ENCODE measurements around the gene USP11. TPM values are rescaled to one million over a fixed set of nuclear protein-coding genes. Genes with fewer than 3 reads are reported as not detected.

USP11 gene
- total RNA-seq (2021): 150 and 153 TPM in 2 replicates
- long read RNA-seq, transcript USP11-204 (21 exons, 3,515 nt): major isoform, 1,215 of 1,651 reads
- long read RNA-seq, partial matches to known transcripts: 101 of 1,651 reads
- long read RNA-seq, other reads (novel, unspliced or antisense): 335 of 1,651 reads

DNA sequence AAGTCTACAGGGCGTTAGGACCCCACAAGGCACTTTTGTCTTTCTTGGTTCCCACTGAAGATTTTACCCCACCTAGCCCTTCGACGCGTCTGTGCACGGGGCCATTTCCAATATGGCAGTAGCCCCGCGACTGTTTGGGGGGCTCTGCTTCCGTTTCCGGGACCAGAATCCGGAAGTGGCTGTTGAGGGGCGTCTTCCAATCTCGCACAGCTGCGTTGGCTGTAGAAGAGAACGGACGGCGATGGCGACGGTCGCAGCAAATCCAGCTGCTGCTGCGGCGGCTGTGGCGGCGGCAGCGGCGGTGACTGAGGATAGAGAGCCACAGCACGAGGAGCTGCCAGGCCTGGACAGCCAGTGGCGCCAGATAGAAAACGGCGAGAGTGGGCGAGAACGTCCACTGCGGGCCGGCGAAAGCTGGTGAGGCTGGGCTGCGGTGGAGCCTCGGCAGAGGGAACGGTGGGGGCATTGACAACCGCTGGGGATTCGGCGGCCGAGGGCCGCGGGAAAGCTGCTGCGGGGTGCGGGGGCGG lies at the start of gene USP11:
Gene USP11 (plus strand): TSS at position 207 of the 530 bp plus-strand sequence. CDS start 35 bp downstream, at position 242.
- peaks cover 2% of the 10 kb centered on the region for H4K20me1 ChIP-seq (ENCODE audit: control insufficient read depth, insufficient read depth, insufficient read length)
- peak within 1 kb of the TSS; percentile 99 for H2BK120ac ChIP-seq (ENCODE audit: low read depth, low read length, poor library complexity, severe bottlenecking)
- peak within 1 kb of the TSS; percentile 93 for H3K27ac ChIP-seq (ENCODE audit: insufficient read length, low read depth, low read length)
- H3K4ac ChIP-seq (ENCODE audit: low read depth, low read length): peak within 1 kb of the TSS; percentile 62
- peak within 1 kb of the TSS; percentile 98 to 100 for H3K4me3 Mint-ChIP-seq
- peaks cover 5% of the 10 kb centered on the region for H3K23me2 ChIP-seq (ENCODE audit: insufficient read length, low read depth, low read length, poor library complexity, severe bottlenecking)
- peaks cover 3% of the 10 kb centered on the region; the same call in 1 of the 2 replicates for H3K27me3 Mint-ChIP-seq (ENCODE audit: low read depth)
- H3K9me3 Mint-ChIP-seq: no peaks in the 10 kb centered on the region; a peak in 1 of 5 replicates
- H3K79me1 ChIP-seq (ENCODE audit: insufficient read depth, low read depth, low read length, poor library complexity, severe bottlenecking): peaks cover 2% of the 10 kb centered on the region
- peaks cover 5 to 24% of the 10 kb centered on the region in 2 experiments for H3K4me1 Mint-ChIP-seq
- peak within 1 kb of the TSS; percentile 52 for H3K4me2 ChIP-seq (ENCODE audit: insufficient read depth, insufficient read length, low read length)
- H2BK5ac ChIP-seq (ENCODE audit: insufficient read length, low read length): peak within 1 kb of the TSS; percentile 98
- peak within 1 kb of the TSS; percentile 42 for H4K91ac ChIP-seq (ENCODE audit: insufficient read length, low read depth, low read length)
- H3K4me1 ChIP-seq (ENCODE audit: insufficient read depth, low read length): 0 out of 2 replicates have a peak, but pooled peaks cover 2% of the 10 kb centered on the region
- no peaks in the 10 kb centered on the region for H3K27me3 ChIP-seq (ENCODE audit: insufficient read depth, low read length)
- H4K8ac ChIP-seq (replicated peaks; ENCODE audit: insufficient read length, low read depth, low read length): peak within 1 kb of the TSS; percentile 57
- H3K18ac ChIP-seq (ENCODE audit: insufficient read length, low read depth, low read length): peak within 1 kb of the TSS; percentile 99
- H3T11ph ChIP-seq (ENCODE audit: low read length): peak within 1 kb of the TSS; percentile 80
- H2AFZ ChIP-seq (ENCODE audit: low read length): no peak within 1 kb of the TSS
- H3K23ac ChIP-seq (ENCODE audit: insufficient read length, low read depth, low read length): no peak within 1 kb of the TSS
- peak within 1 kb of the TSS; percentile 100 for H3K27ac Mint-ChIP-seq
- no CpG with 5 or more reads among the region's 46 CpGs for WGBS (ENCODE audit: extremely low coverage, insufficient read length, low lambda C conversion rate)
- H2BK15ac ChIP-seq (ENCODE audit: low read depth, low read length): no peak within 1 kb of the TSS
- DNase-seq: peak; percentile 79
- peak within 1 kb of the TSS; percentile 83 for H2AK5ac ChIP-seq (ENCODE audit: insufficient read length, low read length)
- H3K56ac ChIP-seq (ENCODE audit: insufficient read length, low read depth, low read length): peak within 1 kb of the TSS; percentile 69
- H3K36me3 Mint-ChIP-seq (ENCODE audit: insufficient read depth in 1 of 3, low read depth in 3 of 3): peaks cover 11 to 27% (median 16%) of the 10 kb centered on the region in 3 experiments; a peak in 6 of 7 replicates
- peak within 1 kb of the TSS; percentile 96 for H3K9ac ChIP-seq (ENCODE audit: extremely low read depth, insufficient read length, low read length)
- H3K14ac ChIP-seq (ENCODE audit: insufficient read depth, low read length): peak within 1 kb of the TSS; percentile 99
- H4K5ac ChIP-seq (ENCODE audit: insufficient read length, low read depth, low read length): peak within 1 kb of the TSS; percentile 81
- H3K9me3 ChIP-seq (ENCODE audit: control insufficient read depth, low read depth, low read length): no peaks in the 10 kb centered on the region
- no peak within 1 kb of the TSS for H2BK20ac ChIP-seq (ENCODE audit: low read depth, low read length, poor library complexity, severe bottlenecking)
- TF ChIP-seq, protein P1, sequence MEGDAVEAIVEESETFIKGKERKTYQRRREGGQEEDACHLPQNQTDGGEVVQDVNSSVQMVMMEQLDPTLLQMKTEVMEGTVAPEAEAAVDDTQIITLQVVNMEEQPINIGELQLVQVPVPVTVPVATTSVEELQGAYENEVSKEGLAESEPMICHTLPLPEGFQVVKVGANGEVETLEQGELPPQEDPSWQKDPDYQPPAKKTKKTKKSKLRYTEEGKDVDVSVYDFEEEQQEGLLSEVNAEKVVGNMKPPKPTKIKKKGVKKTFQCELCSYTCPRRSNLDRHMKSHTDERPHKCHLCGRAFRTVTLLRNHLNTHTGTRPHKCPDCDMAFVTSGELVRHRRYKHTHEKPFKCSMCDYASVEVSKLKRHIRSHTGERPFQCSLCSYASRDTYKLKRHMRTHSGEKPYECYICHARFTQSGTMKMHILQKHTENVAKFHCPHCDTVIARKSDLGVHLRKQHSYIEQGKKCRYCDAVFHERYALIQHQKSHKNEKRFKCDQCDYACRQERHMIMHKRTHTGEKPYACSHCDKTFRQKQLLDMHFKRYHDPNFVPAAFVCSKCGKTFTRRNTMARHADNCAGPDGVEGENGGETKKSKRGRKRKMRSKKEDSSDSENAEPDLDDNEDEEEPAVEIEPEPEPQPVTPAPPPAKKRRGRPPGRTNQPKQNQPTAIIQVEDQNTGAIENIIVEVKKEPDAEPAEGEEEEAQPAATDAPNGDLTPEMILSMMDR (conservative IDR thresholded peaks at IDR 0.05): no peak
- peak within 1 kb of the TSS; percentile 67 for H2BK12ac ChIP-seq (ENCODE audit: insufficient read length, low read depth, low read length)
- H3K79me2 ChIP-seq (ENCODE audit: insufficient read depth, low read length): peaks cover 15% of the 10 kb centered on the region; the same call in 1 of the 2 replicates
